Liver (tissue), 9 donors: ENCODE results near the gene RUSC2. TPM values are rescaled to one million over a fixed set of nuclear protein-coding genes. Genes with fewer than 3 reads are reported as not detected.

Source experiments
- DNase-seq: peaks from one replicate; pipeline ENCODE4 v3.0.0-alpha.2; 2017; ENCODE audit warnings: low spot score
- H3K27ac ChIP-seq, 2 donors: one replicate each; pipeline ENCODE4 v1.7.0; 2013; ENCODE audit warnings: inconsistent platforms in 2 of 2, low read length in 2 of 2, control low read depth in 1 of 2, low read depth in 1 of 2, mild to moderate bottlenecking in 1 of 2
- H3K27me3 ChIP-seq, 4 donors: one replicate each; pipeline versions ENCODE4 v1.6.1 to v1.7.0; 2013; ENCODE audit warnings: low read length in 3 of 4, inconsistent platforms in 1 of 4, mild to moderate bottlenecking in 1 of 4, moderate library complexity in 1 of 4; ENCODE audit not compliant: control insufficient read depth in 4 of 4, insufficient read depth in 4 of 4
- H3K36me3 ChIP-seq, 4 donors: one replicate each; pipeline versions ENCODE4 v1.6.1 to v1.7.0; 2013; ENCODE audit warnings: low read length in 3 of 4, mild to moderate bottlenecking in 3 of 4, low read depth in 1 of 4, moderate library complexity in 1 of 4; ENCODE audit not compliant: control insufficient read depth in 4 of 4, insufficient read depth in 3 of 4
- H3K4me1 ChIP-seq, 4 donors: one replicate each; pipeline versions ENCODE4 v1.6.1 to v1.7.0; 2013; ENCODE audit warnings: low read length in 3 of 4, mild to moderate bottlenecking in 3 of 4, moderate library complexity in 1 of 4; ENCODE audit not compliant: control insufficient read depth in 4 of 4, insufficient read depth in 4 of 4
- H3K4me3 ChIP-seq, 3 donors: one replicate each; pipeline versions ENCODE4 v1.6.1 to v1.7.0; 2013; ENCODE audit warnings: low read length in 3 of 3, control low read depth in 1 of 3, low read depth in 1 of 3, mild to moderate bottlenecking in 1 of 3
- H3K9ac ChIP-seq, 2 donors: one replicate each; pipeline ENCODE4 v1.7.0; 2013; ENCODE audit warnings: low read length in 2 of 2, mild to moderate bottlenecking in 2 of 2, moderate library complexity in 2 of 2, control low read depth in 1 of 2, low read depth in 1 of 2
- H3K9me3 ChIP-seq, 4 donors: one replicate each; pipeline versions ENCODE4 v1.6.1 to v1.7.0; 2013; ENCODE audit warnings: low read length in 3 of 4; ENCODE audit not compliant: control insufficient read depth in 4 of 4
- EGR1 ChIP-seq, 2 donors: IDR thresholded peaks; 2 replicates each; pipeline ENCODE4 v1.6.1; 2016 to 2018; ENCODE audit warnings: antibody characterized with exemption in 2 of 2, low read depth in 2 of 2
- FOXA2 ChIP-seq: IDR thresholded peaks from 2 replicates; pipeline ENCODE4 v1.6.1; 2016; ENCODE audit warnings: antibody characterized with exemption
- GABPA ChIP-seq, 2 donors: IDR thresholded peaks in 1 of 2; conservative IDR thresholded peaks in 1 of 2; 2 replicates each; pipeline ENCODE4 v1.6.1; 2016; ENCODE audit warnings: antibody characterized with exemption in 2 of 2, mild to moderate bottlenecking in 1 of 2, moderate library complexity in 1 of 2
- HNF4A ChIP-seq, 2 donors: conservative IDR thresholded peaks; 2 replicates each; pipeline ENCODE4 v1.6.1; 2016; ENCODE audit warnings: antibody characterized with exemption in 2 of 2, mild to moderate bottlenecking in 2 of 2
- HNF4G ChIP-seq: IDR thresholded peaks from 2 replicates; pipeline ENCODE4 v1.6.1; 2016; ENCODE audit warnings: antibody characterized with exemption
- JUND ChIP-seq, 2 donors: IDR thresholded peaks; 2 replicates each; pipeline ENCODE4 v1.6.1; 2016; ENCODE audit warnings: antibody characterized with exemption in 2 of 2
- NR2F2 ChIP-seq: IDR thresholded peaks from 2 replicates; pipeline ENCODE4 v1.6.1; 2016; ENCODE audit warnings: antibody characterized with exemption
- RAD21 ChIP-seq, 2 donors: IDR thresholded peaks; 2 replicates each; pipeline ENCODE4 v1.6.1; 2016; ENCODE audit warnings: antibody characterized with exemption in 2 of 2, mild to moderate bottlenecking in 2 of 2
- RXRA ChIP-seq, 2 donors: IDR thresholded peaks; 2 replicates each; pipeline ENCODE4 v1.6.1; 2017 to 2018; ENCODE audit warnings: antibody characterized with exemption in 2 of 2, mild to moderate bottlenecking in 1 of 2
- SP1 ChIP-seq: IDR thresholded peaks from 2 replicates; pipeline ENCODE4 v1.6.1; 2018; ENCODE audit warnings: antibody characterized with exemption, mild to moderate bottlenecking
- TAF1 ChIP-seq: conservative IDR thresholded peaks from 2 replicates; pipeline ENCODE4 v1.6.1; 2016; ENCODE audit warnings: antibody characterized with exemption, mild to moderate bottlenecking
- YY1 ChIP-seq: IDR thresholded peaks from 2 replicates; pipeline ENCODE4 v1.6.1; 2016; ENCODE audit warnings: antibody characterized with exemption, mild to moderate bottlenecking
- WGBS: extraction: QIAGEN DNeasy Blood & Tissue Kit; methylation state at CpG from one replicate; pipeline ENCODE4 v1.1.7; 2013; 5-methylcytosine and 5-hydroxymethylcytosine counted together
- polyA plus RNA-seq, 2 donors: library from polyadenylated mRNA; stranded (reverse) in 1 of 2; unstranded in 1 of 2; fragments of 200-250 nt in 1 of 2; fragments of >200 nt in 1 of 2; fragmentation: Nextera tagmentation in 1 of 2; extraction: Ambion mirVana in 1 of 2; gene quantifications; one replicate each; pipeline versions ENCODE4 v1.2.1 to v1.2.3, GENCODE V29; 2013 to 2015
- total RNA-seq, 2 donors: library from RNA; depleted of rRNA; stranded (reverse); fragments of >200 nt; gene quantifications; one replicate each; pipeline ENCODE4 v1.2.3, GENCODE V29; 2014
- TF ChIP-seq, protein P1 (sequence below): IDR thresholded peaks from 2 replicates; pipeline ENCODE4 v1.6.1; 2016; ENCODE audit warnings: antibody characterized with exemption, mild to moderate bottlenecking
- donor health status: healthy.
- donor health status: healthy.
- donor health status: healthy.
- donor health status: healthy.
- donor health status: healthy.

The RUSC2 gene
- total and polyA plus RNA-seq, 4 donors: 2.1 to 6.3 (median 4.3) TPM

DNA sequence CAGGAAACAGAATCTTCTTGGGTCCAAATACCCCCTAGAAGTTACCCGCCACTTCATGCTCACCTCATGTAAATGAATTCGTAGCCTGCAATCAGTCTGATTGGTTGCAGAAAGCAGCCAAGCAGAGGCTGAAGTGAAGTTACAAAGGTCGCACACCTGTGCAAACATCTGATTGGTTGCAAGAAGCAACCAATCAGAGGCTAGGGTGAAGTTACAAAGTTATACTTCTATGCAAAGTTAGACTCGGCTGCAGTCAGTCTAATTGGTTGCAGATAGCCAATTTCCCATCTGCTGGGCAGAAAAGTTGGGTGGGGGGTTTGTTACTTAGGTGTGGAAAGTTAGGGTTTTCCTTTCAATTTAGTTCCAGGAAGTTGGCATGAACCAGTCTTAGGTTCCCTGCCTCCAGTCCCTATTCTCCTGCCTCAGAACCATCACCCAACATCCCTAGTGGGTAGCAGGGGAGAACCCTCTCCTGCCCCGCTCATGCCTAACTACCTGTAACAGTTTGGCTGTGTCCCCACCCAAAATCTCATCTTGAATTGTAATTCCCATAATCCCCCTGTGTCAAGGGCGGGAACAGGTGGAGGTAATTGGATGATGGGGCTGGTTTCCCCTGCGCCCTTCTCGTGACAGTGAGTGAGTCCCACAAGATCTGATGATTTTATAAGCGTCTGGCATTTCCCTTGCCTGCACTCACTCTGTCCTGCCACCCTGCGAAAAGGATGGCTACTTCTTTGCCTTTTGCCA is 1.2 kb upstream of the RUSC2 start:
- no peak for TF ChIP-seq GABPA (IDR thresholded peaks at IDR 0.05 in 1 of 2, conservative IDR thresholded peaks at IDR 0.05 in 1 of 2)
- TF ChIP-seq SP1: peak; percentile 22
- TF ChIP-seq EGR1 (IDR thresholded peaks at IDR 0.05; ENCODE audit: low read depth in 2 of 2): no peak
- TF ChIP-seq NR2F2: no peak
- no peak for TF ChIP-seq JUND (IDR thresholded peaks at IDR 0.05)
- TF ChIP-seq HNF4A (conservative IDR thresholded peaks at IDR 0.05): peak in 1 of 2 donors; percentile 34
- TF ChIP-seq, protein P1, sequence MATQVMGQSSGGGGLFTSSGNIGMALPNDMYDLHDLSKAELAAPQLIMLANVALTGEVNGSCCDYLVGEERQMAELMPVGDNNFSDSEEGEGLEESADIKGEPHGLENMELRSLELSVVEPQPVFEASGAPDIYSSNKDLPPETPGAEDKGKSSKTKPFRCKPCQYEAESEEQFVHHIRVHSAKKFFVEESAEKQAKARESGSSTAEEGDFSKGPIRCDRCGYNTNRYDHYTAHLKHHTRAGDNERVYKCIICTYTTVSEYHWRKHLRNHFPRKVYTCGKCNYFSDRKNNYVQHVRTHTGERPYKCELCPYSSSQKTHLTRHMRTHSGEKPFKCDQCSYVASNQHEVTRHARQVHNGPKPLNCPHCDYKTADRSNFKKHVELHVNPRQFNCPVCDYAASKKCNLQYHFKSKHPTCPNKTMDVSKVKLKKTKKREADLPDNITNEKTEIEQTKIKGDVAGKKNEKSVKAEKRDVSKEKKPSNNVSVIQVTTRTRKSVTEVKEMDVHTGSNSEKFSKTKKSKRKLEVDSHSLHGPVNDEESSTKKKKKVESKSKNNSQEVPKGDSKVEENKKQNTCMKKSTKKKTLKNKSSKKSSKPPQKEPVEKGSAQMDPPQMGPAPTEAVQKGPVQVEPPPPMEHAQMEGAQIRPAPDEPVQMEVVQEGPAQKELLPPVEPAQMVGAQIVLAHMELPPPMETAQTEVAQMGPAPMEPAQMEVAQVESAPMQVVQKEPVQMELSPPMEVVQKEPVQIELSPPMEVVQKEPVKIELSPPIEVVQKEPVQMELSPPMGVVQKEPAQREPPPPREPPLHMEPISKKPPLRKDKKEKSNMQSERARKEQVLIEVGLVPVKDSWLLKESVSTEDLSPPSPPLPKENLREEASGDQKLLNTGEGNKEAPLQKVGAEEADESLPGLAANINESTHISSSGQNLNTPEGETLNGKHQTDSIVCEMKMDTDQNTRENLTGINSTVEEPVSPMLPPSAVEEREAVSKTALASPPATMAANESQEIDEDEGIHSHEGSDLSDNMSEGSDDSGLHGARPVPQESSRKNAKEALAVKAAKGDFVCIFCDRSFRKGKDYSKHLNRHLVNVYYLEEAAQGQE: no peak
- TF ChIP-seq RXRA (IDR thresholded peaks at IDR 0.05): no peak
- H3K9me3 ChIP-seq: no peaks in the 10 kb centered on the region
- no peaks in the 10 kb centered on the region for H3K27me3 ChIP-seq
- WGBS: 63% methylated on average over 10 of the region's 10 CpGs
- peaks cover 5 to 26% (median 12%) of the 10 kb centered on the region in 4 donors for H3K4me1 ChIP-seq
- H3K9ac ChIP-seq: peak overlapping the region in 1 of 2 donors; percentile 75
- peak overlapping the region; percentile 93 to 95 for H3K27ac ChIP-seq
- no peaks in the 10 kb centered on the region for H3K36me3 ChIP-seq
- DNase-seq: no peak
- peak overlapping the region in 2 of 3 donors; percentile 74 to 80 for H3K4me3 ChIP-seq

- 8% methylated on average over 44 of the region's 44 CpGs for WGBS
- Histone ChIP-seq H3K27ac (peak overlapping the region; percentile 93 to 95), H3K4me1 (peaks cover 5 to 26% (median 12%) of the 10 kb centered on the region in 4 donors), H3K27me3 (no peaks in the 10 kb centered on the region), H3K4me3 (peak overlapping the region; percentile 73 to 80 (median 74)), H3K9me3 (no peaks in the 10 kb centered on the region), H3K9ac (peak overlapping the region; percentile 31 to 75), H3K36me3 (no peaks in the 10 kb centered on the region)
- no peak for TF ChIP-seq JUND (IDR thresholded peaks at IDR 0.05)
- no peak for TF ChIP-seq TAF1
- no peak for TF ChIP-seq FOXA2
- no peak for TF ChIP-seq HNF4G
- peak; percentile 30 for TF ChIP-seq NR2F2
- peak in 1 of 2 donors; percentile 36 for TF ChIP-seq HNF4A (conservative IDR thresholded peaks at IDR 0.05)
- peak; percentile 3 to 48 for TF ChIP-seq RXRA (IDR thresholded peaks at IDR 0.05)
- TF ChIP-seq YY1: peak; percentile 11
- TF ChIP-seq RAD21 (IDR thresholded peaks at IDR 0.05): no peak
- no peak for DNase-seq
Observed at GRCh38 chr9:35490155-35490909, 421 bp downstream of the RUSC2 start.
